CD4-positive, alpha-beta T cell treated with Interleukin-6 at 100 ng/mL for 8 hours (primary cell): ENCODE measurements around the gene DHX58.

Experiments
- DNase-seq: peaks from one replicate; pipeline ENCODE4 v3.0.0-alpha.2; 2020; ENCODE audit warnings: mixed read lengths, low spot score

Gene DHX58

DNA sequence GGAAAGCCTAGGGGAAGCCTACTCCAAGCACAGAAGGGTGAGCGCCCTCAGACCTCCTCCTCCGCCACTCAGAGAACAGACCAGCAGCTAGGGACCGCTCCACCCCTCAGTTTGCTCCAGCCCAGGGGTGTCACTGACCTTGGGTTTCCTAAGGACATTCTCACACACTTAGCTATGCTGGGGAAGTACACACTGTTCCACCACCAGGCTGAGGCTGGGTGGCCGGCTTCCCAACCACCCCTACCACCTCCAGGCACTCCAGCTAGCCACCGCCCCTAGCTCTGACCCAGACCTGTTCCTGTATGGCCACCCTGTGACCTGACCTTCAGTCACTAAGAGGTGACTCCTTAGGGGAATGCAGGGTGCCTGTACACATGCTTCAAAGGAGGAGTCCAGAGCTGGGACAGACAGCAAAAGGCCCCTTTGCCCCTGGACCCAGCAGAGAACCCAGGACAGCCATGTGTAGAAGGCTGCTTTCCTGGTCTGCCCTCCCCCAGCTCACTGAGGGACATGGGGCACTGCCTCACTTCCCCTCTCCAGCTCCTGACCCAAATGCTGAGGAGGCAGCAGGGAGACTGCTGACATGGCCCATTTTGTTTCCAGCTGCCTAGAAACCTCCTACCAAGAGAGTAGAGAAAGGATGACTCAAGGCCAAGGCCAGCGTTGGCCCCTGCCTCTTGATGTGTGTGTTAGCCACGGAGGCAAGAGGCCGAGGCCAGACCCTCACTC lies 16.8 kb upstream of the DHX58 start:
- DNase-seq = no peak

DNA sequence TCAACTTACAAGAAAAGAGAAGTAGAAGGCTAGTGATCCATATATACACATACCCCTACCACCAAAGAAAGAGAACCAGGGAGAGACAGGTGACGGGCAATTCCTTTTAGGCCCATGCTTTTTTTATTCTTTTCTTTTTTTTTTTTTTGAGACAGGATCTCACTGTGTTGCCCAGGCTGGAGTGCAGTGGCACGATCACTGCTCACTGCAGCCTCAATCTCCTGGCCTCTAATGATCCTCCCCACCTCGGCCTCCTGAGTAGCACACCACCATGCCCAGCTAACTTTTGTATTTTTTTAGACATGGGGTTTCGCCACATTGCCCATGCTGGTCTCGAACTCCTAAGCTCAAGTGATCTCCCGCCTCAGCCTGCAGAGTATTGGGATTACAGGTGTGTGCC lies 14.9 kb upstream of the DHX58 start:
- no peak for DNase-seq

DNA sequence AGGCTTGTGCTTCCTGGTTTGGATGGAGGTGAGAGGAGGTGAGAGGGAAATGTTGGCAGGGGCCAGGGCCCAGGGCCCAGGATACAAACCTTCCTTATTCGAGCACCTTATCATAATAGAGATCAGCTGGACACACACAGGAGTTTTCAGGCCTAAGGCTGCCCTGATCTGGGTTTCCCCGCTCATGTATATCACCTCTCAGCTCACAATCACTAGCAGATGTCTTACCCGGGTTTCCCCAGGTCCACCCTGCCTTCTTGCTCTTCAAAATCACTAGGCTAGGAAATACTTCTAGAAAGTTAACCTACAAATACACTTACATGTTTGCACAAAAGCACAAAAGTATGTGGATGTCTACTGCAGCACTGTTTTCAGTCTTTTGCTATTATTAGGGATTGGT lies 14.3 kb upstream of the DHX58 start:
- no peak for DNase-seq

DNA sequence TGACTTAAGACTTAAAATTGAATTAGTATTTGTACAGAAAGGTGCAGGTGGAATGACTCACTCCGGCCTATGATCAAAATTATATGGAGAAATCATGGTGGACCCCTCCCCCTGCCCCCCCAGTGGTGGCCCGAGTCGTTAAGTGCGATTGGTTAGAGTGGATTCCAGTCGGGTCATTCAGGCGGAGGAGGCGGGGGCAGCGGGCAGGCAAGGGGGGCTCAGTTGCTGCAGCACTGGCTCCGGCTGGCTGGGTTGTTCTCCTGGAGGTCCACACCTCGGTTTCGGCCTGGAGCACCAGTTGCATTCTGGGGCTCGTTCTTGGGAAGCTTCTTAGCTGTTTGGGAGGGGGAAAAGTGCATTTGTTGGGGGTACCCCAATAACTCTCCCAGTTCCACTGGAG lies 13.1 kb upstream of the DHX58 start:
- DNase-seq = no peak

DNA sequence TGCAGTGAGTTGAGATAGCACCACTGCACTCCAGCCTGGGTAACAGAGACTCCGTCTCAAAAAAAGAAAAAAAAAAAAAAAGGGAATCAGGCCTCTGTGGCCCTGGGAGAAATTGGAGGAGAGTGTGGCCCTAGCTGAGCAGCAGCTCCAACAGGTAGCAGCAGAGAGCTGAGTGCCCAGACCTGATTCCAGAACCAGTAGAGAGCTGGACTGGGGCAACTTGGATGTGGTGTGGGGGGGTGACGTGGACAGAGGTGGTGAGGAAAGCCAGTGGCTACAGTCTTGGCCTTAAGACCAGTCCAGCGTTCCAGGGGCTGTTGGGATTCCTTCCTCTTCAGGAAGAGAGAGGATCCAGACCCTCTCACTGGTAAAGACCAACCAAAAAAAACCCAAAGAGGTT lies 11.7 kb upstream of the DHX58 start:
- DNase-seq = no peak

DNA sequence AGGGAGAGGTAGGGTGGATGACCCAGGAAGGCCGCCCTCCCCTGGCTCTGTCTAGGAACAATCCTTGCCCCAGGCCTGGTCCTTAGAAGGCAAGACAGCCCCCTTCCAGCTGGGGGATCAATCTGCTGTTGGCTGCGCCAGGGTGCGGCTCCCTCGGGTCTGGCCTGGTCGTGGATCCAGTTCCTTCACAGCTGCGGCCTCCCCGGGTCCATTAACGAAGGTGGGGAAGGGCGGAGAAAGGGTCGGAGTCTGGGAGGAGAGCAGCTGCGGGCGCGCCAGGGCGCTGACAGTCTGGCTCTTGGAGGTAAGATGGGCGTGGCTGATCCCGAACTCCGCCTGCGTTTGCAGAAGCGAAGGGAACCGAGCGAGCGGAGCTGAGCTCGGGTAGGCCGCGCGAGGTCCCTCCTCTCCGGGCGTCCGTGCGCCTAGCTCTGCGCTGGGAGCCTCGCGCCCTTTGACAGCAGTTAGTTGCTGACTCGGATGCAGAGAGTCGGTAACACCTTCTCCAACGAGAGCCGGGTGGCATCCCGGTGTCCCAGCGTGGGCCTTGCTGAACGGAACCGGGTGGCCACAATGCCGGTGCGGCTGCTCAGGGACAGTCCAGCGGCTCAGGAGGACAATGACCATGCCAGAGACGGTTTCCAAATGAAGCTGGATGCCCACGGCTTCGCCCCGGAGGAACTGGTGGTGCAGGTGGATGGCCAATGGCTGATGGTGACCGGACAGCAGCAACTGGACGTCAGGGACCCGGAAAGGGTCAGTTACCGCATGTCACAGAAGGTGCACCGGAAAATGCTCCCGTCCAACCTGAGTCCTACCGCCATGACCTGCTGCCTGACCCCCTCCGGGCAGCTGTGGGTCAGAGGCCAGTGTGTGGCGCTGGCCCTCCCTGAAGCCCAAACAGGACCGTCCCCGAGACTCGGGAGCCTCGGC lies 10.1 kb upstream of the DHX58 start, which contains the start of gene HSPB9:
Gene HSPB9 (plus strand): TSS at position 434 of the 933 bp plus-strand sequence. CDS start 47 bp downstream, at position 481.
- no peak for DNase-seq

DNA sequence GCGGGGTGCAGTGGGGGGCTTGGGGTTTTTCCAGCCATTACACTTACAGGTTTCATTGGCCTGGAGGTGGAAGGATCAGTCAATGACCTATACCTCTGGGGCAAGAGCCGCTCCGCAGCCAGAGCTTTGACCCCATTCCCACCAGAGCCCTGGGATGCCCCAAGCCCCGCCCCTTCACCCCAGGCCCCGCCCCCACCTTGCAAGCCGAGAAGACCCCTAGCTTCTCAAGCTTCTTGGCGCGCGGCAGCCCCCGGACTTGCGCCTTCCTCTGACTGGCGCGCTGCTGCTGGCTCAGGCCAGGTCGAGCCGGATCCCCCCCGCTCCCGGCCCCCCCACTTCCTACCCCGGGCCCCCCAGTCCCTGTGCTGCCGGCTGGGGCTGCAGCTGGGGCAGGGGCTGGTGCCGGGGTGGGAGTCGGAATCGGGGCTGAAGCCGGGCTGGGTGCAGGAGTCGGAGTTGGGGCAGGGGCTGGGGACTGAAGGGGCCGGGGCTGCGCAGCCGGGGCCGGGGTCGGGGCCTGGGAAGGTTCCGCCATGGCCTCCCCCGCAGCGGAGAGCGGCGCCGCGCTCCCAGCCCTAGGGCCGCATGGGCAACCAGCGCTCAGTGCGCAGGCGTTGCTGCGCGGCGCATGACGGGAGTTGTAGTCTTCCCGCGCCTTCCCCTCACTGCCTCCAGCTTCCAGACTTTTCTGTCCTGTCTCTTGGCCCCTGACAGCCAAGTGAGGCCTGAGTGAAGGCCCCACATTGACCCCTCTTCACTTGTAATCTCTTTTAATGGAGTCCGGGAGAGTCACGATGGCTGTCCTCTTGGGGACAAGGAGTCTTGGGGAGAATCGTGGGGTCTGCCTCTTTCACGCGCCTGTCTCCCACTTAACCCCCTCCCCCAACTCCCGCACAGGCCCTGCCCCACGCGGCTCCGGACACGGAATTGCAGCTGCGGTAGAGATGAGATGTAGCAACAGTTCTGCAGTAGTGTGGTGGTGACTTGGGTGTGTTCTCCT lies 8.6 kb upstream of the DHX58 start, which contains the start of gene KAT2A:
Gene KAT2A (minus strand): TSS at position 598 of the 1,000 bp plus-strand sequence. CDS start 63 bp downstream, at position 535.
- DNase-seq = peak; percentile 74

DNA sequence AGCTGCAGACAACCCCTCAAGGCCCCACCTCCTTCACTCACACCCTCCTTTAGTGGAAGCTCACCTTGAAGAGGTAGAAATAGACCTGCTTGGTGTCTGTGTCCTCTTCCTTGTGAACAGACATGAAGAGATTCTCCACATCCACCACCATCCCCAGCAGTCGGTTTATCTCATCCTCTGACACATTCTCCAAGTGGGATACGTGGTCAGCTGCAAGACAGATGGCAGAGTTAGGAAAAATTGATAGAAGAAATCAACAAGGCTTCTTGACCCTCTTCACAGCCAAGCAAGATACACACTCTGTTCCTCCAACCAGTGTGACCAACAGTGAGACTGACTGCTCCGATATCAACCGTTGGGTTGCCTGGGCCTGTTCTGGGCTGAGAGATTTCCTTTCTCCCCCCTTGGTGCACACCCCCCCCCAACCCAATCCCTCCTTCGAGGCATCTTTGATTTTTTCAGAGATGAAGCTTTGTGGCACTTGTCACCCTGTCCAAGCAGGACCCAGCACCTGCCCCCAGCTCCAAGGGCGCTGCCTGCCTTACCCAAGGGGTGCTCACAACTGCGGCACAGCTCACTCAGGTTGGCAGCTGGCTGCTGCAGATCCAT lies 7.8 kb upstream of the DHX58 start:
- no peak for DNase-seq

DNA sequence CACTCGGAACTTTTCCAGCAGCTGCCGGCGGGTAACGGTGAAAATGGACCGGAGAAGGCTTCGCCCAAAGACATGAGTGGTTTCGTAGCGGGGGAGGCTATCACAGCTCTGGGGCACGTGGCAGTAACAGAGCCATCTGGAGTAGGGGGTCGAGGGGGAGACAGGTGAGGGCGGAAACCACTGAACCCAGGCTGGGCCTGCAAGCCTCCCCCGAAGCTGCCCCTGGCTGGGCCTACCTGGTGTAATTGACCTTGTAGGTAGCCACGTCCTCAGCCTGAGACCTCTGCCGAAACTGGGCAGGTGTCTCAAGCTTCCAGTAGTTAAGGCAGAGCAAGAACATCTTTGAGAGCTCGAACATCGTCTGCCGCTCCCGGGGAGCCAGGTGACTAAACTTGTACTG lies 6.8 kb upstream of the DHX58 start:
- no peak for DNase-seq

DNA sequence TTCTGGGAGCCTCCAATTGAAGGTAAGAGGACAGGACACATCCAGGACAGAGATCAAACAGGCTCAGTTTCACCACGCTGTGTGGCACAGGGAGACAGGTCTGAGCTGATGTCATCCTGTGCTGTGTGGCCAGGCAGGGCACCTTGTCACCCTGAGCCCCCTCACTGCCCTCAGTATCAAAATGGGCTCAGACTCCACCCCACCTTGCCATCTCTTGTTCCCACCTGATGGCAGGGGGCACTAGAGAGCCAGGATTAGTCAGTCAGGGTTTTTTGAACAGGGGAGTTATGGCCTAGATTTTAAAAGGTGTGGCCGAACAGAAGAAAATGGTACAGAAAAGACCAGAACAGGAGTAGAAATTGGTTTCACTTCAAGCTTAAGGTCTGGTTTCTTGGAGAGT lies 6.0 kb upstream of the DHX58 start:
- peak; percentile 30 for DNase-seq

DNA sequence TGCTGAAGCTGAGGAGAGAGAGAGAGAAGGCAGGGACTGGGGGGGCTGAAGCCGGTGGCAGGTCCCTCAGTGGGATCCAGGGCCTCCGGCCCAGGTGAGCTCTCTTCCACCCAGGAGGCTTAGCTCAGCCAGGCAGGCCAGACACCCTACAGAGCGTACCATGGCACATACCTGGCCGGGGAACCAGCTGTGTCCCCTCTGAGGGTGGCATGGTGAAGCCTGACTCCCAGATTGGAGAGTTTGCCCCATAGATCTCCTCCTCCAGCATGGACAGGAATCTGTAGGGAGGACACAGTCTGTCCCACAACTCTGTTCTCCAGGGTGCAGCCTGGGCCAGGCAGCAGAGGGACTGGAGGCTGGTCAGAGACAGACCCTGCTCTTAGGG lies 5.6 kb upstream of the DHX58 start:
- DNase-seq = no peak

DNA sequence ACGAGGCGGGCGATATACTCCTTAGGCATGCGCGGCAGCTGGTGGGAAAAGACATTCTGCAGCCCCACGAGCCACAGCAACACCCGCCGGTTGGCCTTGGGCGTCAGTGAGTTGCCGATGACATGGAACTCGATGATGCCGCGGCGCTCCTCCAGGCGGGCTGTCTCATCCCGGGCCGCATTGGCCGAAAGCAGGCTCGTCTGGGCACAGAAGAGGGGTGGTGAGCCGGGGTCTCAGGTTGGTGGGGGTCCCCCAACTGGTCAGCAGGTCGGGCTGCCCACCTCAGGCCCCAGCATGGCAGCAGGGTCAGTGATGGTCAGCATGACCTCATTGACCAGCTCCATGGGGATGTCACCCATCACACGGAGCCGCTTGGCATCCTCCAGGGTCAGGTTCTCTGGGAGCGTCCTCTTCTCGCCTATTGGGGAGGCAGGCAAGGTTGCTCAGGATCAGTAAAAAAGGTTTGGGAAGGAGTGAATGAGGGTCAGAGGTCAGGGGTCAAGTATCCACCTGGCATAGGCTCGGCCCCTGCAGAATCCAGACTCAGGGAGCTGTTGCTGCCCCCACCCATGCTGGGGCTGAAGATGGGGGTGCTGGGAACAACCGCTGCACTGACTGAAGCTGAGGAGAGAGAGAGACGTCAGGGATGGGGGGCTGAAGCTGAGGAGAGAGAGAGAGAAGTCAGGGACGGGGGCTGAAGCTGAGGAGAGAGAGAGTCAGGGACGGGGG lies 5.0 kb upstream of the DHX58 start:
- no peak for DNase-seq

DNA sequence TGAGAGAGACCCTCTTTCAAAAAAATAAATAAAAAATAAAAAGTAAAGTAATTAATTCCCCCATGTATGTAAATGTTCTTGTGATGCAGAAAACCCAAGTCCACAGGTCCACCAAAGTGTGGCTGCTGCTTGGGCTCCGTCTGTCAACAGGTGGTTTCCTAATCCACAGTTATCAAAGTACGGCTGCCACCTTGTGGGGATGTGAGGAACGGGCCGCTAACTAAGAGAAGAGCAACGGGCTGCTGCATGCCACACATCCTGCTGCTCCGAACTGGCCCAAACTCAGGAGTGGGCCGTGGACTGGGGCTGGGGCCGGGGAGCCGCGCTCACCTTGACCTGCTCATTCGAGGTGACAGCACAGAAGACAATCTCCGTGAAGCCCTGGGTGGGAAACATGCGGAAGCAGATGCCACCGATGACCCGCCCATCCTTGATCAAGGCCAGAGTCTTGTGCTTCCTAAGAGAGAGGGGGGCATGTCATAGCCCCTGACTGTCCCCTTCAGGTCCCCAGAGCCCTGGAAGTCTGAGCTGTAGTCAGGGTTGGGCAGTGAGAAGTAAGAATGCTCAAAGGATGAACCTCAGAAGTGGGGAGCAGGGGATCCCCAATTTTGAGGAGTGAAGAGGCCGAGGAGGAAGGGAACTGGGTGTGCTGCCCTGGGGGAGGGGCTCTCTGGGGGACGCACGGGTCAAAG lies 4.3 kb upstream of the DHX58 start:
- DNase-seq = peak; percentile 83

DNA sequence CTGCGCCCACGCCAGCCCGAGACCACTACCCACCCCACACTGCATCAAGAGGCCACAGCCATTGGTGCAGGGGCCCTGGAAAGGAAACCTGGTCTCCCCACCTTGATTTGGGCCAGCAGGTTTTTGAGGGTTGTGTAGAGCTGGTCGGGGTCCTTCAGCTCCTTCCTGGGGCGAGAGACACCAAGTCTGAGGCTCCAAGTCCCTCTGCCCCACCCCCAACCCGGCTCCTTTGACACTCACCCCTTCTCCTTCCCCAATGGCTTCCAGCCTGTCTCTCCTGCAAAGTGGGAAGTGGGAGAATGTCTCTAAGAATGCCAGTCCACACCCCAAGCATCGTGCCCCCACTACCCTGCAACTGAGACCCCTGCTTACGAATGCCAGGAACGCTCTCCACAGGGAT lies 1.6 kb upstream of the DHX58 start:
- no peak for DNase-seq

DNA sequence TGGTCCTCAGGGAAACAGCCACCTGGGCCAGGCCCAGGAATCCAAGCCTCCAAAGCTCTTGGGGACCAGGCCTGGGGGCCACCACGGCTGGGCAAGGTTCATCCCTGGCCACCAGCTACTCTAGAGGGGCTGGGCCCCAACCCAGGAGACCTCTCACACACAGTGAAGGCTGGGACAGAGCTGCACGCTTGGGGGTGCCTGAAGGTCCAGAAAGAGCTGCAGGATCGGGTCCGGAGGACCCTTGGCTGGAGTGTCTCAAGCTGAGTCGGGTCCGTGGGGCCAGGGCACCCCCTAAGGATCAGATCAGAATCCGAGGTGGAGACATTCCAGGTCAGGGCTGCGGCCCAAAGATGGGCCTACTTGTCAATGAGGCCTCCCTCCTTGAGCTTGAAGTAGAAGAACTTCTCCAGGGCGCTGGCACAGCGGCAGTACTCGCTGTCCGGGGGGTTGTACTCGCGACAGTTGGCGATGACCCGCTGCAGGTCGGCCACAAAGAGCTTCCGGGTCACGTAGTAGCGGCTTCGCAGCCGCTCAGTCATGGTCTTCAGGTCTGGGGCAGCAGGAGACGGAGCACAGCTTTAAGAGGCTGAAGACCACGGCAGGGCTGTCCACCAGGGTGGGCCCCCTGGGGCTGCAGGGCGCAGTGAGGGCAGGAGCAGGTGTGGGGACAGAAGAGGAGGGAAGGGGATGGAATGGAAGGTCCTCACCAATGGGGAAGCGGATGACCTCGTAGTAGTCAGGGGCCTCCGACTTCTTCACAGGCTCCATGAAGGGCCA lies 967 bp upstream of the DHX58 start:
- no peak for DNase-seq

DNA sequence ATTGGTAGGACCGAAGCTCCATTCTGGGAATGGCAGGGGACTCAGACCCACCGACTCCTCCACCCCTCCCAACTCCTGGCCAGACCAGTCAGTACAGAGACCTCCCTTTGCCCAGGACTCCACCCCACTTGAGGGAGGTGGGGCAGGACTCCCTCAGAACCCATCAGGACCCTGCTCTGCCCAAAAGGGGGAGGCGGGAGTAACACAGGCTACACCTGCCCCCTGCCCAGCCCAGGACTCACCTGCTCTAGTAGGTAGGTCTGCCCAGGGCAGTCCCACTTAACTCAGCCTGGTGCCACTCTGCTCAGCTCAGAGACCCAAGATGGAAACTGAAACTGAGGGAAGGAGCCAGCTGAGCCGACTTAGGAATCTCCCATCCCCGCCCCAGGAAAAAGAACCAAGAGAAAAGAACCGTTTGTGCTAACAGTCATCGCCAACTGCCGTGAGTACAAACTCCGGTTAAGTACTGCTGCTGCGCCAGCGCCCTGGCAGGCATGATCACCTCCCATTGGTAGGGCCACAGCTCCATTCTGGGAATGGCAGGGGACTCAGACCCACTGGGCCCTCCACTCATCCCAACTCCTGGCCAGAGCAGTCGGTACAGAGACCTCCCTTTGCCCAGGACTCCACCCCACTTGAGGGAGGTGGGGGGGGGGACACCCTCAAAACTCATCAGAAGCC lies 503 bp downstream of the DHX58 start:
- DNase-seq = peak; percentile 8

DNA sequence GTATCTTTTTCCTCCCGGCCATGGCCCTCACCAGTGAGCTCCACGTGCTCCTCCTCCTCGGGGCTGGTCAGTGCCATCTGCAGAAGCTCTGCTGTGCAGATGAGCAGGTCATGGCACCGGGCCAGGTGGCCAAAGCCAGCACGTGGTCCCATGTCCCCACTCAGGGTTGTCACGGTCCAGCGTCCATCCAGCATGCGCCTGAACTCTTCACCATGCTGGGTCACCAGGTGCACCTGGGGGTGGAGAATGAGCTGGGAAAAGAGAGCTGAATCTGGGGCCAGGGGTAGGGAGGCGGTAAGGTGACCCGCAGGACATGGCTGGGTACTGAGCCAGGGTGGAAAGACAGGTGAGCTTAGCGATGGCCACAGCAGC lies 1.3 kb downstream of the DHX58 start:
- DNase-seq = no peak

DNA sequence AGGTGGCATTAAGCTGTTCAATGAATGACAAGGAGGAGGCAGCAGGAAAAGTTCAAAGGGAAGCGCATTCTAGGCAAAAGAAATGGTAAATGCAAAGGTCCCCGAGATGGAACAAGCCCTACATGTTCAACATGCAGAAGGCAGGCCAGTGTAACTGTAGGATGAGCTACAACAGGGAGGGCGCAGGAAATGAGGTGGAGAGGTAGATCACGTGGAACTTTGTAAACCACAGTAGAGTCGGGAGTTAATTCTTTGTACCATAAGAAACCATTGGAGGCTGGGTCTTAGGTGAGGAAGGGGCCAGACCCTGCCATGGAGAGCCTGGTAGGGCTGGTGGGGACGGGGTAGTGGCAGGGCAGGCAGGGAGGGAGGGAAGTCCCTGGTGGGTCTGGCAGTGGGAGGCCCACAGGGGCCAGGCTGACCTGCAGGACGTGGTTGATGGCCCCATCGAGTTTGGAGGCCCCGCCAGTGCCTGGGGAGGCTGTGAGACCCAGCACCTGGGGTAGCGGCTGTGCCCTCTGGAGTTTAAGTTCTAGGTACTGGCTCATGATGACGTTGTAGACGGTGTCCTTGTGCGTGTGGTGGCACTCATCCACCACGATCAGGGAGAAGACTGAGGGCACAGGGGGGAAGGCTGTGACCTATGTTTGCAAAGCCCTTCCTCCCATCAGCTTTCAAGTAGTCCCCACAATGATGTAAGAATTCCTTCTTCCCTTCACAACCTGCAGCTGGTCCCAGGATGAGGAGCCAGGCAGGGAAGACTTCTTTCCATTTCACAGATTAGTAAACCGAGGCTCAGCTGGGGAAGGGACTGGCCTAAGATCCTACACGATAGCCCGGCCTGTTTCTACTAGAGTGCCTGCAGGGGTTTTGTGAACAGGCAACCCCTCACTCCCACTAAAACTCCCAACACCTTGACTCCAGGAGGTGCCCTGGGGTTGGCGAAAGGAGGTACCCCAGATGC lies 1.9 kb downstream of the DHX58 start:
- no peak for DNase-seq
